ENCODE data around the gene ARF1.
A peak's percentile ranks its signal among the peaks of the same experiment; 100 is the strongest.

ARF1 gene

DNA sequence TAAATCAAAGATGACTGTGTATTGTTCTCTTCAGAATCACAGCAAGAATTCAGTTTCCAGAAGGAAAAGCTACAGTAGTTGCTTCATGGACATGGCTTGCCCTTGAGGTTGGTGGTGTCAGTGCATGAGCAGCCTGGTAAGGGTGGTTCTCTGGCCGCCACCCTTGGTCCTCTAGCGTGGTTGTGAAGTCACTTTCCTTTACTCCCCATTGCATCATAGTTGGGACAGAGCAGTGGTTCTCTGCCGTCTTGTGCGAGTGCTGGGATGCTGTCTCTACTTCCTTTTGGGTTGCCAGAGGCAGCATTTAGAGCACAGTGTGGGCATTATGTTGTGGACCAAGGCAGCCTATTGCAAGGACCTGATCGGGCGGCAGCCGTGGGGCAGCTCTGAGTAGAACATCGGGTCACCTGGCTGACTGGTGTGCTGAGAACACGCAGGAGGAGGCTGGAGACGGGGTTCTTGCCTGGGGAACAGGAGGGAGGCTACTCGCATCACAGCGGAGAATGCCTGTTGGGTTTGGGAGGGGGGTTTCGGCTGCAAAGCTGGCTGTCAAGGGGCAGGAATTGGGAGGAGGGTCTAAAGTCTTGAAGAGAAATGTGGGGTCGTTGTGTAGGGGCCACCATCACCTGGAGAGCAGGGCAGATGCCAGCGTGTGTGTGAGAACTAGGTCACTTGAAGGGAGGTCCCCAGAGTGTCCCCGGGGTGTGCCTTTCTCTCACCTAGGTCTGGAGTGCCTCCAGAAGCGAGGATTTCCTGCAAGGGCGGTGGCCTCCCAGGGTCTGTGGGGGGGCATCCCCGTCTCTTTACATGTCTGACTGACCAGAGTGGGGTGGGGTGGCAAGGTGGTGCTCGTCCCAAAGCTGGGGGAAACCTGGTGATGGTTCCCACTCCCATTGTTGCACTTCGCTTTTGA lies 6.3 kb downstream of the ARF1 start:
- DNase-seq: no peak

GRCh38 chr1:228089519-228090380 lies 7.2 kb downstream of the ARF1 start:
- no peak for DNase-seq

DNA sequence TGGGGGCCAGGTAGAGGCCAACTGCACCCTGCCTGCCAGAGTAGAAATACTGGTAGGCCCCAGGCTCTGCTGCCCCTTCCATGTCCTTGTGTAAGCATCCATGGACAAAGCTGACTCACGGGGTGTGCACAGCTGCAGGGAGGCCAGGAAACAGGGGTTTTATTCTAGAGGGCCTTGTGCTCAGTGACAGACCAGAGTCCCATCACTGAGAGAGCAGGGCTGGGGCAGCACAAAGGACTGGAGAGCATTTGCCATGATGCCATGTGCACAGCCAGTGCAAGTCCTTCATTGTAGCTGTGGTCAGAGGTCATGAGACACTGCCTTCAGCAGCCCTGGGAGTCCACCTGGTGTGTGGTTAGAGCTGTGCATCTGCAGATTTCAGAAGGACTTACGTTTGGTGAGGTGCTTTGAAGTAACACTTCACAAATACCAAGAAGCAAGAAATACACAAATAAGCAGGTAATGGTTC lies 8.1 kb downstream of the ARF1 start:
- DNase-seq: no peak

GRCh38 chr1:228091084-228091483 lies 8.6 kb downstream of the ARF1 start:
- DNase-seq: no peak

DNA sequence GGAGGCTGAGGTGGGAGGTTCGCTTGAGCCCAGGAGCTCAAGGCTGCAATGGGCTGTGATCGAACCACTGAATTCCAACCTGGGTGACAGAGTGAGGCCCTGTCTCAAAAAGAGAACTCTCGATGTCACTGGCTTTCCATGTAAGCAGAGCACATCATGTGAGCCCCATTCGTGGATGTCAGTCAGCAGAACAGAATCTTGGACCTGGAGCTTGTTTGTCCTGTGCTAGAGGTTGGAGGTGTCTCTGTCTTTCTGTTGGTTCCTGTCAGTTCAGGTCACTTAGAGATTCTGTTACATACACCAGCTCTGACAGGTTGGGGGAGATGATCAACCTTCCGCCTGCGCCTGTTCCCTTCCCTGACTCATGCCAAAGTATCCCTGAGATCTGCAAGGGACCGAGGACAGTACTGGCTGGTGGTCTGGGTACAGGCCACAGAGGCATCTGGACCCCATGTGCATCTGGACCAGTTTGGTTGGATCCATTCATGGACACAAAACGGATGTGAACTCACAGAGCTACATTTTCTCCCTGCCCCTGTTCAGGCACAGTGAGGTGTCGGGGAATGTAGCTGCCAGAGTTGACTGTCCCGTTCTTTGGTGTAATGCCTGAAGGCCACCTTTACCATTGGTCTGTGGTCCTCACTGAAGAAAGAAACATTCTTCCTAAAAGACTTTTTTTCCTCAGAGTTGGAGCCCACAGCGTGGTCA lies 10.0 kb downstream of the ARF1 start:
- no peak for DNase-seq

DNA sequence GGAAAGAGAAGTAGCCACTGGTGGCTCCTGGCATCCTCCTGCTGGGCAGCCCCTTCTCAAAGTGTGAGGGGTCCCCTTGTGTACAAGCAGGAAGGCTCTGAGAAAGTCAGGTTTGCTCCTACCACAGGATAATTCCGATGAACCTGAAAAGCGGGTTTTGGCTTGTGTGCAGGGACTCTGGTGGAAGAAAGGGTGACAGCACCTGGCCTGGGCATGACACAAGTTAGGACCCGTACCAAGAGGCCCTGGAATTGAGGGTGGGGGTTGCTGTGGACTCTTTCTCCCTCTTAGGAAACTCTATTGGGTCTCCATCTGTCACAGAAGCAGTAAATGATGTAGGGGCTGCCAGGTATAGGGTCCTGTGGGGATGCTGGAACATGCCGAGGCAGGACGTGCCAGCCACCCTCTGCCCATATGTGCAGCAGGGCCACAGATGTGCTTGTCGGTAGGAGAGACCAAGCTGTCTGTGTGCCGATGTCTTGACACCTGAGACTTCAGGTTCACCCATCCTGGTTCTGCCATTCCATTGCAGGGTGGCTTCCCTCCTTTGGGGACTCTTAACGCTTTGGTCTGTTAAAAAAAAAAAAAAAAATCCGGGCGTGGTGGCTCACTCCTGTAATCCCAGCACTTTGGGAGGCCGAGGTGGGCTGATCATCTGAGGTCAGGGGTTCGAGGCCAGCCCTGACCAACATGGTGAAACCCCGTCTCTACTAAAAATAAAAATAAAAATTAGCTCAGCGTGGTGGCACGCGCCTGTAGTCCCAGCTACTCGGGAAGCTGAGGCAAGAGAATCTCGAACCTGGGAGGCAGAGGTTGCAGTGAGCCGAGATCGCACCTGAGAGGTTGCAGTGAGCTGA lies 10.8 kb downstream of the ARF1 start:
- DNase-seq: no peak

DNA sequence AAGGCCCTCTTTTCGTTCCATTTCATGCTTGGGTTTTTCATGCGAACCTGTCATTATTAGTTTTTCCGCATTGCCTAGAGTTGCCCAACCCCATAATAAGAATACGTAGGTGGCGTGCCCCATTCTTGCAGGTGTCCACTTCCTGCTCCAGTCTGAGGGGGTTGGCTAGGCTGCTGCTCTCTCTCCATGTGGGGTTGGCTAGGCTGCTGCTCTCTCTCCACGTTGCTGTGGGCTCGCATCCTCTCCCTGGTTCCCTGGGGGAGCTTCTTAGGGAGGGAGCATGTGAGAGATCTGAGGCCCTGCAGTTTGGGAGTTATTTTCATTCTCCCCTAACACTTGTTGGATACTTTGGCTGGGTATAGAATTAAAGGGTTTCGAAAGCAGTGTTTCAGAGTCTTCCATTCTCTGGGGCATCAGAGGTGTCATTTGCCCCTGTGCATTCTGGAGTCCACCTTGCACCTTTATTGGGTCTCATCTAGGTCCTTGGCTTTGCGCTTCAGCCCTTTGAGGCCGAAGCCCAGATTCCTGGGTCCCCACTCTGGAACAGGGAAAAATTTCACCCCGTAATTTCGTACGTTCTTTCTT lies 12.0 kb downstream of the ARF1 start:
- no peak for DNase-seq

DNA sequence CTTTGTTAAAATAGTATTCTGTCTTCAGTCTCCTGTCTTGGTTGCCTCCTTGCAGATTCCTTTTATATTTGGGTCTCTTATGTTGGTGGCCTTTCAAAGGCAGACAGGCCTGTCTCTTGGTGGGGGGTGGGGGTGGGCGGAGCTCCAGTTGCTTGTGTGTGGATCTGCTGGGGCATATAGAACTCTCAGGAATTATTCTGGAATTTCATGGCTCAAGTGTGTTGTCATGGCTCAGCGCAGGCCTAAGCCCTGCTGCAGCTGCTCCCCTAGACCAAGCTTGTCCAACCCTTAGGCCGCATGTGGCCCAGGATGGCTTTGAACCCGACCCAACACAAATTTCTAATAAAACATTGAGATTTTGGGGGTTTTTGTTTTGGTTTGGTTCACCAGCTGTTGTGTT lies 12.7 kb downstream of the ARF1 start:
- DNase-seq: no peak

DNA sequence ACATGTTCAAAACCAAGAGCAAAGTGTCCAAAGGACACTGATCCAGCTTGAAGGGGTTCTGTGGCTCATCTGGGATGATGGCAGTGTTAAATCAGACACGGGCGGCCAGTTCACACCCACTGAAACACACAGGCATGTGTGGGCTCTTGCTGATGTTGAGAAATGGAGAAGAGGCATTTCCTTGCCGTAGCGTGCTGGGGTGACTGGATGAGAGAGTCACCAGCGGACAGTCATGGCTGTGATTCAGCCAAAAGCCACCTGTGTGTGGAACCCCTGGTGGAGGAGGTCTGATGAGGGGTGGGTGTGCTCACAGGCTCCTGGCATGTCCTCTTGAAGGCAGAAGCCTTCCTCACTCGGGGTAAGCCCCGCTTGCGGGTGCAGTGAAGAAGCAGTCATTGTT lies 13.4 kb downstream of the ARF1 start:
- no peak for DNase-seq

DNA sequence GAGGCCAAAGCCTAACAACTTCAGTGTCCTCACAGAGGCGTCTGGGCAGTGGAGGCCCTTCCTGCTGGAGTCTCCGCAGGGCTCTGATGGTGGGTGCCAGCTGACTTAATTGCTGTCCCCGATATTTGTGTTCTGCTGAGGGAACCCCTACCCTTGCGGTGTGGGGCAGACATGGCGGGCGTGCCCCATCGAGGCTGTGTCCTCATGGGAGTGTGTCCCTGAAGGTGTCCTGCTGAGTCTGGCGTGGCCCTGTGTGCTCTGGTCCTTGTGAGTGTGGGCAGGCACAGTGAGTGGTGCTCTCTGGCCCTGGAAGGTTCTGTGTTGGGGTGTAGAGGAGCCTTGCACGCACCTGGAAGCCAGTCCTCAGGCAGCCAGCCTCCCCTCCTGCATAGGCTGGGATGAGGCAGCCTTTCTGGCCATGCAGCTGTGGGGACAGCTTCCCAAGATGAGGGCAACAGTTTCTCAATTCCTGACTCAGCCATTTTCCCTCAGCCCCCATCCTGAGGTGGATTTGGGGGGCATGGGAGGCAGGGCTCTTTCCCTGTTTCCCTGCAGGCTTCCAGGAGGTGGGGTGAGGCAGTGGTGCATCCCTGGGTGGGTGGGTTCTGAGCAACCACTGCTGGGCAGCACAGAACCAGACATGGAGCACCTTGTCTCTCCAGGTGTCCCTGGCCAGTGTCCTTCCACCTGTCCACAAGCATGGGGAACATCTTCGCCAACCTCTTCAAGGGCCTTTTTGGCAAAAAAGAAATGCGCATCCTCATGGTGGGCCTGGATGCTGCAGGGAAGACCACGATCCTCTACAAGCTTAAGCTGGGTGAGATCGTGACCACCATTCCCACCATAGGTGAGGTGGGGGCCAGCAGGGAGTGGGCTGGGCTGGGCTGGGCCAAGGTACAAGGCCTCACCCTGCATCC lies 14.2 kb downstream of the ARF1 start:
- no peak for DNase-seq

DNA sequence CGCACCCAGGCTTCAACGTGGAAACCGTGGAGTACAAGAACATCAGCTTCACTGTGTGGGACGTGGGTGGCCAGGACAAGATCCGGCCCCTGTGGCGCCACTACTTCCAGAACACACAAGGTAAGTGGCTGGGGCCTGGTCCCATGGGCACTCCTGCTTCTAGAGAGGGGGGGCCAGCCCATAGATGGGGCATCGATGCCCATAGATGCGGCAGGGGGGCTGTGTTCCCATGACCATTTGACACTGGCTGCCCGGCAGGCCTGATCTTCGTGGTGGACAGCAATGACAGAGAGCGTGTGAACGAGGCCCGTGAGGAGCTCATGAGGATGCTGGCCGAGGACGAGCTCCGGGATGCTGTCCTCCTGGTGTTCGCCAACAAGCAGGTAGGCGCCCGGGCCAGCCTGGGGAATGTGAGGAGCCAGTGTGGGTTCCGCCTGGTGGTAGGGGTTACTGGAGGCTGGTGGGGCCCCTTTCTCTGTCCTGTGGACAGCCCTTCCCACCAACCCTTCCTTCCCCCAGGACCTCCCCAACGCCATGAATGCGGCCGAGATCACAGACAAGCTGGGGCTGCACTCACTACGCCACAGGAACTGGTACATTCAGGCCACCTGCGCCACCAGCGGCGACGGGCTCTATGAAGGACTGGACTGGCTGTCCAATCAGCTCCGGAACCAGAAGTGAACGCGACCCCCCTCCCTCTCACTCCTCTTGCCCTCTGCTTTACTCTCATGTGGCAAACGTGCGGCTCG lies 15.0 kb downstream of the ARF1 start:
- DNase-seq: no peak

- DNase-seq: no peak
Observed at GRCh38 chr1:228098323-228098931, 15.9 kb downstream of the ARF1 start.

DNA sequence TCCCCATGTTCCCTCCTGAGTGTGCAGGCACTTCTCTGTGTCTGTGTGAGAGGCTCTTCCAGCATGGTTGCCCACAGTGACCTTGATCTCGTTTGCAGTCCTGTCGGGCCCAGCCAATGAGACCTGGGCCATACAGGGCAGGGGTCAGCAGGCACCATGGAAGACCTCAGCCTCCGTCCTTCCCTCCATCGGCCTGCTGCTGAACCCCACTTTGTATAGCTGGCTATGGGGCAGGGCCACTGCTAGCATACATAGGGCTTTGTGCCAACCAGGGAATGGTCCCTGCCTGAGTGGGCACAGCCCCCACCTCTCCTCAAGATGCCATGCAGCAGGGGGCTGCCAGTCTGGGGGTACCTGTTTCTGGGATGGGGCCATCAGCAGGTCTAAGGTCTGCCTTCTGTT lies 16.8 kb downstream of the ARF1 start:
- DNase-seq: no peak

- no peak for DNase-seq
Observed at GRCh38 chr1:228100822-228101613, 18.5 kb downstream of the ARF1 start.

GRCh38 chr1:228101614-228101993 lies 19.1 kb downstream of the ARF1 start:
- no peak for DNase-seq

DNA sequence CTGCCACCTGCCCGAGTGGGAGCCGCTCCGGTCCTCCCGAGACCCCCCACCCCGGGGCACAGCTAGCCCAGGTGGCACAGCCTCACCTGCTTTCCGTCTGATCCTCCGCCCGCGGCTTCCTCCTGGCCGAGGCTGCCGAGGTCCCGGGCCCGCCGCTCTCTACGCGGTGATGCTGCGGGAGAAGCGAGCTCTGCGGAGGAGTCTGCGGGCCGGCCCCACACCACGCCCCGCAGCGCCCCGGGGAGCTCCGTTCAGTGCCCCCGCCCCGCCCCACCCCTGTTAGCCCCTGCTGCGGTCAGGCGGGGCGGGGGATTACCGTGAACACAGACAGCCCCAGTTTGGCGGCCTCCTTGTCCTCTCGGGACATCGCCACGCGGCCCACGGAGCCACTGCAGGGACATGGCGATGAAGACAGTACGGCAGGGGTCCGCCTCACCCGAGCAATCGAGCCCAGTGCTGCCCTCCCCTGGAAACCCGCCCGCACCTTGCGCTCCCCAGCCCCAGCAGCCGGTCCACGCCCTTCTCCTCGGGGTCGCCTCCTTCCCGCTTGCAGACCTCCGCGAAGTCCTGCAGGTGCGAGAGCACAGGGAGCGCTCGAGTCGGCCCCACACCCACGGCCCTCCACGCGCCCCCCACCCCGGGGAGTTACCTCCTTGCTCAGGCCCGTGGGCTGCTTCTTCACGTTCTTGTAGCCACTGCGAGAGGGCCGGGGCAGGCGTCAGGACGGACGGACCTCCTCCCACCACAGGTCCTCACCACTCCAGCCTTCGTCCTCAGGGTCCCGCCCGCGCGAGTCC lies 19.7 kb downstream of the ARF1 start:
- DNase-seq: peak; percentile 13

DNA sequence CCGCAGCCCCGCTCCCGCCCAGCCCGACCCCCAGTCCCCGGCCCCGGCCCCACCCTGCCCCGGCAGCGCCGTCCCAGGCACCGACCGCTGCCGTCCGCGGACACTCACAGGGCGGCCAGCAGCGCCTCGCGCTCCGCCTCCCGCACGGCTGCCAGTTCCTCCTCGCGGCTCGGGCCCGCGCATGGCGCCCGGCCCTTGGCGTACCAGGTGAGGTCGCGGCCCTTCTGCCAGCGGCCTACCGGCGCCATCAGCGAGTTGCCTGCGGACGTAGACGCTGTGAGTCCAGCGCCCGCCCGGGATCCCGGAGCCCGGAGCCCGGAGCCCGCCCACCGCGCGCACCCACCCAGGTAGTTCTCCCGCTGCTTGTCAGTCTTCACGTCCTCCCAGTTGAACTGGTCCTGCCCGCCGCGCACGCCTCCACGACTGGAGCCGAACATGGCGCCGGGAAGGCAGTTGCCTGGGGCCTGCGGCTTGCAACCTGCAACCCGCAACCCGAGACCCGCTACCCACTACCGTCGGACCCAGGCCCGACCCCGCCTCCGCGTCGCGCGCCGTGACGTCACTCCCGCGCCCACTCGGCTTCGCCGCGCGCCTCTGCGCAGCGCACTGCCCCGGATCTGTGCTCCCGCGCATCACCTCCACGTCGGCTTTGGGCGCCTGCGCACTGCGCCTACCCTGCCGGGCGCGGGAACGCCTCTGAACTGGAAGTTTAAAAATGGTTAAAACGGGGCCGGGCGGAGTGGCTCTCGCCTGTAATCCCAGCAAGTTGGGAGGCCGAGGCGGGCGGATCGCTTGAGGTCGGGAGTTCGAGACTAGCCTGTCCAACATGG lies 20.5 kb downstream of the ARF1 start, which contains the start of gene C1orf35:
C1orf35 (minus strand) TSS at position 535 of the 830 bp plus-strand sequence; CDS start at position 437, 98 bp downstream.
- peak; percentile 91 for DNase-seq
